ENCODE data around the gene NRL.

DNA sequence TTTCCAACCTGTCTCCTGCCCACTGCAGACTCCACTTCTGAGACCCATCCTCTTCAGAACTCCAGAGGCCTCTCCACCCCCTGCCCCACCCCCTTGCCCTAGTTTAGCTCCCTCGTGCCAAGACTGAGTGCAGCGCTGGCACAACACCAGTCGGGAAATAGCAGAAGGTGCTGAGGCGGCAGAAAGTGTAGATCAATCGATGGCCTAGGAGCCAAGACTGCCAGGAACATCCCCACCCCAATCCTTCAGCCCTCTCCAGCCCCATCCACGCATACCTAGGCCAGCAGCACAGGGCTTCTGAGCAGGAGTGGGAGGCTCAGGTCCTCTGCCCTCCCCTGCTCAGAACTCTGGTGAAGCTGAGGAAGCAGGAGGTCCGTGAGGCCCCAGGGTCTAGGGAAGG, 42.3 kb downstream of the NRL start:
- TF ChIP-seq, protein P1, sequence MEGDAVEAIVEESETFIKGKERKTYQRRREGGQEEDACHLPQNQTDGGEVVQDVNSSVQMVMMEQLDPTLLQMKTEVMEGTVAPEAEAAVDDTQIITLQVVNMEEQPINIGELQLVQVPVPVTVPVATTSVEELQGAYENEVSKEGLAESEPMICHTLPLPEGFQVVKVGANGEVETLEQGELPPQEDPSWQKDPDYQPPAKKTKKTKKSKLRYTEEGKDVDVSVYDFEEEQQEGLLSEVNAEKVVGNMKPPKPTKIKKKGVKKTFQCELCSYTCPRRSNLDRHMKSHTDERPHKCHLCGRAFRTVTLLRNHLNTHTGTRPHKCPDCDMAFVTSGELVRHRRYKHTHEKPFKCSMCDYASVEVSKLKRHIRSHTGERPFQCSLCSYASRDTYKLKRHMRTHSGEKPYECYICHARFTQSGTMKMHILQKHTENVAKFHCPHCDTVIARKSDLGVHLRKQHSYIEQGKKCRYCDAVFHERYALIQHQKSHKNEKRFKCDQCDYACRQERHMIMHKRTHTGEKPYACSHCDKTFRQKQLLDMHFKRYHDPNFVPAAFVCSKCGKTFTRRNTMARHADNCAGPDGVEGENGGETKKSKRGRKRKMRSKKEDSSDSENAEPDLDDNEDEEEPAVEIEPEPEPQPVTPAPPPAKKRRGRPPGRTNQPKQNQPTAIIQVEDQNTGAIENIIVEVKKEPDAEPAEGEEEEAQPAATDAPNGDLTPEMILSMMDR (IDR thresholded peaks at IDR 0.05): no peak
- TF ChIP-seq, protein P2, sequence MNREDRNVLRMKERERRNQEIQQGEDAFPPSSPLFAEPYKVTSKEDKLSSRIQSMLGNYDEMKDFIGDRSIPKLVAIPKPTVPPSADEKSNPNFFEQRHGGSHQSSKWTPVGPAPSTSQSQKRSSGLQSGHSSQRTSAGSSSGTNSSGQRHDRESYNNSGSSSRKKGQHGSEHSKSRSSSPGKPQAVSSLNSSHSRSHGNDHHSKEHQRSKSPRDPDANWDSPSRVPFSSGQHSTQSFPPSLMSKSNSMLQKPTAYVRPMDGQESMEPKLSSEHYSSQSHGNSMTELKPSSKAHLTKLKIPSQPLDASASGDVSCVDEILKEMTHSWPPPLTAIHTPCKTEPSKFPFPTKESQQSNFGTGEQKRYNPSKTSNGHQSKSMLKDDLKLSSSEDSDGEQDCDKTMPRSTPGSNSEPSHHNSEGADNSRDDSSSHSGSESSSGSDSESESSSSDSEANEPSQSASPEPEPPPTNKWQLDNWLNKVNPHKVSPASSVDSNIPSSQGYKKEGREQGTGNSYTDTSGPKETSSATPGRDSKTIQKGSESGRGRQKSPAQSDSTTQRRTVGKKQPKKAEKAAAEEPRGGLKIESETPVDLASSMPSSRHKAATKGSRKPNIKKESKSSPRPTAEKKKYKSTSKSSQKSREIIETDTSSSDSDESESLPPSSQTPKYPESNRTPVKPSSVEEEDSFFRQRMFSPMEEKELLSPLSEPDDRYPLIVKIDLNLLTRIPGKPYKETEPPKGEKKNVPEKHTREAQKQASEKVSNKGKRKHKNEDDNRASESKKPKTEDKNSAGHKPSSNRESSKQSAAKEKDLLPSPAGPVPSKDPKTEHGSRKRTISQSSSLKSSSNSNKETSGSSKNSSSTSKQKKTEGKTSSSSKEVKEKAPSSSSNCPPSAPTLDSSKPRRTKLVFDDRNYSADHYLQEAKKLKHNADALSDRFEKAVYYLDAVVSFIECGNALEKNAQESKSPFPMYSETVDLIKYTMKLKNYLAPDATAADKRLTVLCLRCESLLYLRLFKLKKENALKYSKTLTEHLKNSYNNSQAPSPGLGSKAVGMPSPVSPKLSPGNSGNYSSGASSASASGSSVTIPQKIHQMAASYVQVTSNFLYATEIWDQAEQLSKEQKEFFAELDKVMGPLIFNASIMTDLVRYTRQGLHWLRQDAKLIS (CRISPR knock-in tag; IDR thresholded peaks at IDR 0.05; ENCODE audit: borderline replicate concordance): no peak
- TF ChIP-seq, protein P3, sequence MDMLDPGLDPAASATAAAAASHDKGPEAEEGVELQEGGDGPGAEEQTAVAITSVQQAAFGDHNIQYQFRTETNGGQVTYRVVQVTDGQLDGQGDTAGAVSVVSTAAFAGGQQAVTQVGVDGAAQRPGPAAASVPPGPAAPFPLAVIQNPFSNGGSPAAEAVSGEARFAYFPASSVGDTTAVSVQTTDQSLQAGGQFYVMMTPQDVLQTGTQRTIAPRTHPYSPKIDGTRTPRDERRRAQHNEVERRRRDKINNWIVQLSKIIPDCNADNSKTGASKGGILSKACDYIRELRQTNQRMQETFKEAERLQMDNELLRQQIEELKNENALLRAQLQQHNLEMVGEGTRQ (CRISPR knock-in tag; IDR thresholded peaks at IDR 0.05): no peak
